ENCODE measurements around the gene HDAC9.

GRCh38 chr7:18555120-18555519, 59.6 kb downstream of the HDAC9 start:
- TF ChIP-seq EZH2 (IDR thresholded peaks at IDR 0.05), result no peak
- TF ChIP-seq, protein P1, sequence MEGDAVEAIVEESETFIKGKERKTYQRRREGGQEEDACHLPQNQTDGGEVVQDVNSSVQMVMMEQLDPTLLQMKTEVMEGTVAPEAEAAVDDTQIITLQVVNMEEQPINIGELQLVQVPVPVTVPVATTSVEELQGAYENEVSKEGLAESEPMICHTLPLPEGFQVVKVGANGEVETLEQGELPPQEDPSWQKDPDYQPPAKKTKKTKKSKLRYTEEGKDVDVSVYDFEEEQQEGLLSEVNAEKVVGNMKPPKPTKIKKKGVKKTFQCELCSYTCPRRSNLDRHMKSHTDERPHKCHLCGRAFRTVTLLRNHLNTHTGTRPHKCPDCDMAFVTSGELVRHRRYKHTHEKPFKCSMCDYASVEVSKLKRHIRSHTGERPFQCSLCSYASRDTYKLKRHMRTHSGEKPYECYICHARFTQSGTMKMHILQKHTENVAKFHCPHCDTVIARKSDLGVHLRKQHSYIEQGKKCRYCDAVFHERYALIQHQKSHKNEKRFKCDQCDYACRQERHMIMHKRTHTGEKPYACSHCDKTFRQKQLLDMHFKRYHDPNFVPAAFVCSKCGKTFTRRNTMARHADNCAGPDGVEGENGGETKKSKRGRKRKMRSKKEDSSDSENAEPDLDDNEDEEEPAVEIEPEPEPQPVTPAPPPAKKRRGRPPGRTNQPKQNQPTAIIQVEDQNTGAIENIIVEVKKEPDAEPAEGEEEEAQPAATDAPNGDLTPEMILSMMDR (IDR thresholded peaks at IDR 0.05 in 2 of 3, conservative IDR thresholded peaks at IDR 0.05 in 1 of 3; ENCODE audit: borderline replicate concordance in 1 of 3, insufficient read depth in 1 of 3, low read depth in 2 of 3, low read length in 2 of 3), result no peak
